Right kidney (tissue), 9 donors: ENCODE data around the gene ANKS6.

Source experiments
- DNase-seq: peaks from one replicate; pipeline ENCODE4 v3.0.0-alpha.2; 2016
- long read RNA-seq, 8 donors: transcript quantifications; one replicate each; lab custom pipeline, GENCODE V29; 2026

The ANKS6 gene
- long read RNA-seq, donor 1, full-length matches to known transcripts, result 4 of 4 reads
- long read RNA-seq, donor 1, partial matches to known transcripts, result 0 of 4 reads
- long read RNA-seq, donor 1, other reads (novel, unspliced or antisense), result 0 of 4 reads
- long read RNA-seq, donor 2, partial matches to known transcripts, result 5 of 5 reads
- long read RNA-seq, donor 2, other reads (novel, unspliced or antisense), result 0 of 5 reads
- long read RNA-seq, donor 3, full-length matches to known transcripts, result 2 of 2 reads
- long read RNA-seq, donor 3, partial matches to known transcripts, result 0 of 2 reads
- long read RNA-seq, donor 3, other reads (novel, unspliced or antisense), result 0 of 2 reads
- long read RNA-seq, donor 4, partial matches to known transcripts, result 0 of 1 reads
- long read RNA-seq, donor 4, other reads (novel, unspliced or antisense), result 0 of 1 reads
- long read RNA-seq, donor 5, full-length matches to known transcripts, result 2 of 10 reads
- long read RNA-seq, donor 5, partial matches to known transcripts, result 8 of 10 reads
- long read RNA-seq, donor 5, other reads (novel, unspliced or antisense), result 0 of 10 reads
- long read RNA-seq, donor 6, full-length matches to known transcripts, result 2 of 11 reads
- long read RNA-seq, donor 6, partial matches to known transcripts, result 9 of 11 reads
- long read RNA-seq, donor 6, other reads (novel, unspliced or antisense), result 0 of 11 reads
- long read RNA-seq, donor 7, partial matches to known transcripts, result 16 of 16 reads
- long read RNA-seq, donor 7, other reads (novel, unspliced or antisense), result 0 of 16 reads
- long read RNA-seq, donor 8, partial matches to known transcripts, result 11 of 11 reads
- long read RNA-seq, donor 8, other reads (novel, unspliced or antisense), result 0 of 11 reads

DNA sequence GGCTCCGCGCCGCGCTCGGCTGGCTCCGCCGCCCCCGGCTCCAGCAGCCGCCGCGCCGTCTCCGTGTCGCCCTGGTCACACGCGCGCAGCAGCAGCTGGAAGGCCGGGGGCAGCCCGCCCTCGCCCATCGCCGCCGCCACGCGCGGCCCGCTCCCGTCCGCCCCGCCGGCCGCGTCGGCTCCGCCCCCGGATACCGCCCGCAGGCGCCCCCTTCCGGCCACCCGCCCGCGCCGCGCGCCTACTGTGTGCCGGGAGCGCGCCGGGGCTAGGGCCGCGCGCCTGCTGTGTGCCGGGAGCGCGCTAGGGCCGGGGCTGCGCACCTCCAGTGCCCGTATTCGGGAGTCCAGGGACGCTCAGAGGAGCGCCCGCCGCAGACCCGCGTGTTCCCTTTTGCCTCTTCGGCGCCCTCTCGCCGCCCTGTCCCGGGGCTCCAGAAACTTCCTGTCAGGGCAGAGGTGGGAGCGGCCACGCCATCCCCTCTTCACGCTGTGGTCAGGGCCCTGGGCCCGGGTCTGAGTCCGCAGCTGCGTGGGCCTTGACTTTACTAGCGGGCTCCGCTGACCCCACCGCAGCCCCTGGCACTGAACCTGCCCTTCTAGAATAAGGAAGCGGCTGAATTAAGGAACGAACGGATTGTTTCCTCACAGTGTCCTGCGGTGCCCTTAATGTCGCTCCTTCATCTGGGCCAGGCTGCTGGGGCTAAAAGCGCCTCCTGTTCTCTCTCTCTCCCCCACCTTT is at the start of gene ANKS6:
TSS of gene ANKS6 (minus strand) at position 192 of the 738 bp plus-strand sequence. CDS start at position 128, 64 bp downstream.
- peak; percentile 84 for DNase-seq

DNA sequence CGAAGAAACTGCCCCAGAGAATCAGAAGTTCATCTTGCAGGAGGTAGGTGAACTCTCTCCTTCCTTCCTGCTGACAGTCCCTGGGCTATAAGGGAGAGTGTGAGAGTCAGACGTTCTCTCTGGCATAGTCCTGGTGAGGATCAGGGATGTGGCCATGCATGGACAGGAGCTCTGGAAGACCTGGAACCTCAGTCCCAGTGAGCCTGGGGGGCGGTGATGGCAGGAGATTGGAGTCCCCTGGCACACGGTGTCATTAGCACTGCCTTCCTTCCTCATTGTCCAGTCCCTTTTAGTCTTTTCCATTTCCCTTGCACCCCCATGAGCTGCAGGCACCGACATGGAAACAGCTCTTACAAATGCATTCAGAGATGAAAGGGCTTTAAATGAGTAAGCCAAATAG is 49.7 kb upstream of the ANKS6 start:
- DNase-seq, result no peak

DNA sequence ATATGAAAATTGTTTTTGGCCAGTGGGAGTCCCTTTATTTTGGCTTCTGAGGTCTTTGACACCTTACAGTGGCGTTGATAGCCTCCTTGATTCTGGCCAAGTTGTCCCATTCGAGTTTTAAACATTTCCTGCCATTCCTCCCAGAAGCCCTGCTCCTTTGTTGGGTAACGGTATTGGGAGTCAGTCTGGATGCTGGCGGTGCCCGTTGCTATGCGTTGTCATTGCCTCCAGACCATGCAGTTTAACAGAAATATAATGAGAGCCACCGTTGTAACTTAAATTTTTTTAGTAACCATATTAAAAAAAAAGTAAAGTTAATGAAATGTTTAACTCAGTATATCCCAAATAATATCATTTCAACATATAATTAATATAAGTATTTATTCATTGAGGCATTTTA is 46.2 kb upstream of the ANKS6 start:
- no peak for DNase-seq

DNA sequence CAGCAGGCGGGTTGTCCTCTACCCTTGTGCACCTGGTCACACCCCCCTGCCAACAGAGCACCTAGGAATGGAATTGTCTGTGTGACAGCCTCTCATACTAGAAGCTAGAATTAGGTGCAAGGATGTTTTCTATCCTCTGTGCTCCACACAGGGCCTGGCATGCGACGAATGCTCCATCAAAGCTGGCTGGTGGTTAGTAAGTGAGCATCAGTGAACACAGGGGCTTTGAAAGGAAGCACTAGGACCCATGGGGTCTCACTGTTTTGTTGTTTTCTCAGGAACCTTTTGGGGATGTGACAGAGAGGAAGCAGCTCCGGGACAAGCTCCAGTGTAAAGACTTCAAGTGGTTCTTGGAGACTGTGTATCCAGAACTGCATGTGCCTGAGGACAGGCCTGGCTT is 43.4 kb upstream of the ANKS6 start:
- no peak for DNase-seq

DNA sequence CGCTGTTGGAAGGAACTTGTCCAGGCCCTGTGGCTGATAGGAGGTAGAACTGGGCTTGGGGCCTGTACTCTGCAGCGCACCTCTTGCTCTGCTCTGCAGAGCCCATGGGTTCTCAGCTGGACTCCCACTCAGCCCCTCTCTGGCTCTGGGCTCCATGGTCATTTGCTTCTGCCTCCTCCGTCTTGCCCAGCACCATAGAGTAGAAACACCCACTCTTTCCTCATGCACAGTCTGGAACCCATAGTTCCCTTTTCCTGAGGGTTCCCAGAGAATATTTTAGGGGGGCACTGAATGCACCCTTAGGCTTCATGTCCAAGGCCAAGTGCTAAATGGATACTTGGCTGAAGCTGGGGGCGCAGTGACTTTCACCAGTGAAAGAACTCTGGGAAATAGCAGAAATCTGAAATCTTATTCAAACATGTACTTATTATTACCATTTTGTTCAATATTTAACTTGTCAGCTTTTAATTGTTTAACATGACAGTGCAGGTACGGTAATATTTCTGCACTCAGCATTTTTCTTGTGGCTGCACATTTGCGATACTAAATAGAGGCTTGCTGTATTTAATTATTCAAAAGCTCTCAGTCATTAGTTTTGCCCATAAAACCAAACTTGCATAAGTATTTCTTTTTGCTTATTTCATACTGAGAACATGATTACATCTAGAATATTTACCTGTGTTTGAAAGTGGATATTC is 42.7 kb upstream of the ANKS6 start:
- DNase-seq, result no peak

DNA sequence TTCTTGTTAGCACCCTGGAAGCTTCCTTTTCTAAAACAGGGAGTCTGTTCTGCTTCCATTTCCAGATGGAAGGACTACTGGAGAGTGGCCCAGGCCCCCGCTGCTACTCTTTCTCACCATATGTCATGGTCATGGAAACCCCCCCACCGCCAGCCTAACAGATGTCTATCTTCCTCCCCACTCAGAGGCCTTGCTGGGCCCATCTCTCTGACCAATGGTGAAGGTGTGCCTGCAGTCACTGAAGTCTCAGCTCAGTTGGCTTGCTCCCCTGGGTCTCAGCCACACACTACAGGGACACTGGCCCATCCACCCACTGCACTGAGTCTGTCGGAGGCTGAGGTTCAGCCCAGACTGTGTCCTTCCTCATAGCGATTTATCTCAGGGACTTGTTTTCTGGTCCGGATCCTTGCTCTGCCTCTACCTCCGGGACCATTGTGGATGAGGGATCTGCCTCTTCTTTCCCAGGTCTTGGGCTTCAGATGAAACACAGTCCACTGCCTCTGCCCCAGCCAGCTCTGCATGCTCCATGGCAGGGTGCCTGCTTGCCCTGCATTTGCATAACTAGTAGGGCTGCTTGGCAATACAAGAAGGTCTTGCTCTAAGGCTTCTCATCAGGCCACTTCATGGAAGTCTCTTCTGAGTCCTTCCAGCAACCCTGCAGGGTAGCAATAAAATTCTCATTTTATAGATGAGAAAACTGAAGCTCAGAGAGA is 42.0 kb upstream of the ANKS6 start:
- no peak for DNase-seq

DNA sequence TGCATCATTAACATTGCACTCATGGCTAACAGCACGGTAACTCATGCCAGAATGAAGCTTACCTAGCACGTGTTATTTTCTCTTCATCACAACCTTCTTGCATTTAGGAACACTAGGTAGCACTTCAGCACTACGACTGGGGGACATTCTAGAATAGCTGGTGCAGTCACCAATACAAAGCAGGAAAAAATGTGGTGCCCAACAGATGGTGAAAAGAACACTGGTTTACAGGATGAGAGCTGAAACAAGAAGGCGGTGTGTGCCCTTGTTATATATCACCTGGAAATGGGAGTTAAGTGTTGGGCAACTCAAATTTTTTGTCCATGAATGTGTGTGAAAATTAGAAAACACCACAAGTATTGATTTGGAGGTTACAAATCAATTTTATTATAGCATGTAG is 41.2 kb upstream of the ANKS6 start:
- no peak for DNase-seq

DNA sequence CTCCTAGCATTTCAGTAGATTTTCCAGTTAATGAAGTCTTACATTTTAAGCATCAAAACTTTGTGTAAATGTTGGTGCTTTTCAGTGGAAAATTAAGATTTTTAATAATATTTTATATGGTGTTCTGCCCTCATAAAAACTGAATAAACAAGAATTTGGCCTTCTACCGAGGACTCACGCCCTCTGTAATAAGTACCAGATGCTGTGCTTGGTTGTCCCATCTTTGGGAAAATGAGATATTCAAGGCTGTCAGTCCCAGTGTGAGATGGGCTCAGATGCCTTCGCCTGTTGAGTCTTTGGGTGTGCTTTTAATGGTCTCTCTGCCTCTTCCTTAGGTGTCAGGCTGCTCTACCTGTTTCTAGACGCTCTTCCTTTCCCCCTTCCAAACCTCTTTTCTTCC is 39.9 kb upstream of the ANKS6 start:
- no peak for DNase-seq

DNA sequence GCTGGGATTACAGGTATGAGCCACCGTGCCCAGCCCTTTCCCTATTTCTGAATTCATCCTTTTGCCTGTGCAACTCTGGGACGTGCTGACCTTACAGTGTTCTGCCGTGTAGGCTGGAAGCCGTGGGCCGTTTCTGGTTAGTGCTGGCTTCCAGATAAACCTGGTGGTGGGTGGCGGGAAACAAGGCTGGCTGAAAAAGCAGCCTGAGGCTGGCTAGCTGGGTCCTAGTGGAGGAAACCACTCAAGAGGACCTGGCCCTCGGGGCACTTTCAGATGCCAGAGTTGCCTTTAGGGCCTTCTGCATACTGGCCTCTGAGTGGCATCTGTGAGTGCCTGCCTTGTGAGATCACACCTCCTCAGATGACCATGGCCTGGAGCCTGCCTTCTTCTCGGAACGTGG is 38.0 kb upstream of the ANKS6 start:
- DNase-seq, result no peak

DNA sequence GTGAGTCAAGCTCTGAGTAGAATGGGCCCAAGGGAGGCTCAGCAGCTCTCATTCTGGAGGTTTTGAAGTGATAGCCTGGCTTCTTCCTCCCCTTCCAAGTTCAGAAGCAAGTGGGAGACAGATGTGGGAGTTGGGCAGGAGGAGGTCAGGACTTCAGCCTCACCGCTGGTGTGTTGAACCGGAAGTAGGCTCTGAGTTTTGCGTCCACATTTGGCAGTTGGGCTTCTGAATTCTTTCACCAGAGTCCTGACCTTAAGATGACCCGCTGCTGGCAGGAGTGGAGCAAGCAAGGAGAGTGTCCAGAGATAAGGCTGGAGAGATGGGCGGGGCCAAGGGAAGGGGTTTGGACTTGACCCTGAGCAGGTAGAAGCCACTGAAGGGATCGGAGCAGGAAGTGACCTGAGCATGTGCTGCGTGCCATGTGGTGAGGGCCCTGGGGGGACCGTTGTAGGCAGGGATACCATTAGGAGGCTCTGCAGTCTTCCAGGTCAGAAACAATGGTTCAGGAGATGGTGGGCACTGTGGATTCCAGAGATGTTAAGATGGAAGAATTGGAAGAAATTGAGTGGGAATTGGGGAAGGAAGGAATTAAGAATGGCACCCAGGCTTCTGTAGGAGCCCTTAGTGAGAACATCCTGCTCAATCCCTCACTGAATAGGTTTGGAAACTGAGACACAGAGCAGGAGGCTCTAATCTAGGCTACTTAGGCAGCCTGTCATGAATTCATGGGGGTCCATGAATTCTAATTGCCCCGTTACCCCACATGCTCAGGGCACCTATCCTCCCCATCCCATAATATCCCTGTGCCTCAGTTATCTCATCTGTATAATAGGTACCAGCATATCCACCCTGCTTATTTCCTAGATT is 37.0 kb upstream of the ANKS6 start:
- no peak for DNase-seq

DNA sequence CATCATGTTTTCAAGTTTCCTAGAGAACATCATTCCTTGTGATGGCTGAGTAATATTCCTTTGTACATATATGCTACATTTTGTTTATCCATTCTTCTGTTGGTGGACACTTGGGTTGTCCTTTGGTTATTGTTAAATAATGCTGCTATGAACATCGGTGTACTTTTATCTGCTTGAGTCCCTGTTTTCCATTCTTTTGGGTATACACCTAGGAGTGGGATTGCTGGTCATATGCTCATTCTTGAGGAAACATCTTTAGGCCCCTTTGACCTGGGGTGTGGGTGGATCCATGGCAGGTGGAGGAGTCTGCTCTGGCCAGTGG is 36.4 kb upstream of the ANKS6 start:
- no peak for DNase-seq

DNA sequence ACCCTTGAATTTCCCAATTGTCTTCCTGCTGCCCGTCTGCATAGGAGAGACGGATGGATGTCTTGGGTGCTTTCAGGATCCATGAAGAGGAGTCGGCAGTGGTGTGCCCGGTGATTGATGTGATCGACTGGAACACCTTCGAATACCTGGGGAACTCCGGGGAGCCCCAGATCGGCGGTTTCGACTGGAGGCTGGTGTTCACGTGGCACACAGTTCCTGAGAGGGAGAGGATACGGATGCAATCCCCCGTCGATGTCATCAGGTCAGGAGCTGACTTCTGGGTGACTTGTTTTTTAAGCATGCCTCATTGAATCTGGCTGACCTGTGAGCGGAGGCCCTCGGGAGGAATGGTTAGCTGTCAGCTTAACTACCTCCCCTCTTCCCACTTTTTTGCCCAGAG is 35.3 kb upstream of the ANKS6 start:
- peak; percentile 8 for DNase-seq

DNA sequence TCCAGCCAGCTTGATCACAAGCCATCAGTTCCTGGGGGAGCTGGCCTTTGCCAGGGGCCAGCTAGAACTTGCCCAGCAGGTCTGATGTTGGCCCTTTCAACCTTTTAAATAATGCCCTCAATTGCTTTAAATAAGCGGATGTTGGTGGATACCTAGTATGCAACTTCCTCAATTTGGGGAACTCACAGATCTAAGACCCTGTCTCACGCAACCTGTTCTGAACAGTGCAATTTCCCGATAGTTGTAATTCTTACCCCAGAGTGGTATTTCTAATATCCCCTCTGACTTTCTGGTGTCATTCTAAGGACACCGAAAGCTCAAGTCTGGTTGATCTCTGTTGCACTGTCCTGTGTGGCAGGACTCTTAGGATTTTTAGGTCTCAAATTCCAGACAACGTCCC is 34.2 kb upstream of the ANKS6 start:
- DNase-seq, result no peak

DNA sequence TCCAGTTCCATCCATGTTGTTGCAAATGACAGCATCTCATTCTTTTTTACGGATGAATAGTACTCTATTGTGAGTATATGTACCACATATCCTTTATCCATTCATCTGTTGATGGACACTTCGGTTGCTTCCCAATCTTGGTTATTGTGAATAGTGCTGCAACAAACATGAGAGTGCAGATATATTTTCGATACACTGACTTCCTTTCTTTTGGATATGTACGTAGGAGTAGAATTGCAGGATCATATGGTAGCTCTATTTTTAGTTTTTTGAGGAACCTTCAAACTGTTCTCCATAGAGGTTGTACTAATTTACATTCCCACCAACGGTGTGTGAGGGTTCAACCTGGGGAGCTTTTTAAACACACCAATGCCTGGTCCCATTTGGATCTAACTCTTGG is 33.4 kb upstream of the ANKS6 start:
- no peak for DNase-seq

DNA sequence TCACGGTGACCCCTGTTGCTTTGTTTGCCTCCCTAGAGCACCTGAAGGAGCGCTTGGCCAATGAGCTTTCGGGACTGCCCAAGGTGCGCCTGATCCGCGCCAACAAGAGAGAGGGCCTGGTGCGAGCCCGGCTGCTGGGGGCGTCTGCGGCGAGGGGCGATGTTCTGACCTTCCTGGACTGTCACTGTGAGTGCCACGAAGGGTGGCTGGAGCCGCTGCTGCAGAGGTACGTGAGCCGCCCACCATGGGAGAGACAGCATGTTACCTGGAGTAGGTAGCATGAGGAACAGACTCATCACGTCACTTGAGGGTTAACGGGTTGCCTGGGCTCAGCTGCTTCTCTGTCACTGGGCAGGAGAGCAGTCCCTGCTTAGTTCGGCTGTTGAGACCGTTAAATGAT is 30.4 kb upstream of the ANKS6 start:
- DNase-seq, result no peak

DNA sequence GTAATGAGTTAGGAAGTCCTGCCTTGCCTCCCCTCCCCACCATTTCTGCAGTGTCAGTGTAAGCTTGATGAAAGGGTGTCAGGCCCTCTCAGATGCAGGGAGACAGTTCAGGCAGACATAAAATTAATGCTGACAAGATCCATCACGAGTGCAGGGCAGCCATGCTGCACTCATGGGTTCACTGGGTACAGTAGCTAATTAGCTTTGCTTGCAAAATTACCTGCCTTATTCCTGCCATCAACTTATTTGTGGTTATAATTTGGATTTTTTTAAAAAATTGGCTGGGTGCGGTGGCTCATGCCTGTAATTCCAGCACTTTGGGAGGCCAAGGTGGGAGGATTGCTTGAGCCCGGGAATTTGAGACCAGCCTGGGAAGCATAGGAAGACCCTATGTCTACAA is 29.1 kb upstream of the ANKS6 start:
- DNase-seq, result no peak

DNA sequence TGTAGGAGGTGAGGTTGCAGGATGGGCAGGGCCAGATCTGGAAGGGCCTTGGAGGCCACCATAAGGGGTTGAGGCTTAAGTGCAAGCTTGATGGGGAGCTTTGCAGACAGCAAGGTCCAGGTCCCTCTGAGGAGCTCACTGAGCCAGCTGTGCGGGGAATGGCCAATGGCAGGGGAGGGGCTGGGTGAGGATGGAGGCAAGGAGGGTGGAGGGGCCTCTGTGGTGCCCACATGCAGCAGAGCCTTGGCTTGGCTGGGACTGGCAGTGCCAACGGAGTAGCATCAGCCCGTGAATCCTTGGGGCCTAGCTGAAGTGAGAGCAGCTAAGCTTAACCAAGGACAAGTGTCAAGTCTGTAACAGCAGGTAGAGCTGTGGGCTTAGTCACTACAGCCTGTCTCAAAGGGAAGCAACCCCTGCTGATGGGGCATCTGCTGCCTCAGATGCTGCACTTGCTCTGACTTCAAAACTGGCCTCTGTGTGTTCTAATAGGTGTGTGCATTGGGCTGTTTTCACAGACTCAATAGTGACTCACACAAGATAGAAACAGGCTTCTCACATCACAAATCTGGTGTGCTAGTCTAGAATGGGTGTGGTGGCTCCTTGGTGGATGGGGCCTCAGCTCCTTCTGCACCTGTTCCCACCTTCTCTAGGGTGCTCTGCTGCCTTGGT is 27.4 kb upstream of the ANKS6 start:
- DNase-seq, result no peak

DNA sequence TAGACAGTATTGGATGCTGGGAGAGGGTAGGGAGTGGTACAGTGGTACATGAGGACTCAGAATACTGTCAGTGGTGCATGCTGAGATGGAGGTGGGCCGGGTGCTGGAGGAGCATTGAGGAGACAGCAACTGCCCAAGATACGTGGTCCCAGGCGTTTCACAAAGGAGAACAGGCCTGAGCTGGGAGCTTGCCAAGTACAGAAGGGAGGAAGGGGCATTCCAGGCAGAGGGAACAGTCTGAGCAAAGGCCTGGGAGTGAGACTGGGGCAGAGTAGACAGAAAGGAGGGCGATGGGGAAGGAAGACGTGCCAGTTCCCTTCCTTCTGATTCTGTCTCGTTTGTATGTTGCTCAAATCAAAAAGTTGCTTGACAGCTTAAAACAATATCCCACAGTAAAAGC is 26.3 kb upstream of the ANKS6 start:
- no peak for DNase-seq

DNA sequence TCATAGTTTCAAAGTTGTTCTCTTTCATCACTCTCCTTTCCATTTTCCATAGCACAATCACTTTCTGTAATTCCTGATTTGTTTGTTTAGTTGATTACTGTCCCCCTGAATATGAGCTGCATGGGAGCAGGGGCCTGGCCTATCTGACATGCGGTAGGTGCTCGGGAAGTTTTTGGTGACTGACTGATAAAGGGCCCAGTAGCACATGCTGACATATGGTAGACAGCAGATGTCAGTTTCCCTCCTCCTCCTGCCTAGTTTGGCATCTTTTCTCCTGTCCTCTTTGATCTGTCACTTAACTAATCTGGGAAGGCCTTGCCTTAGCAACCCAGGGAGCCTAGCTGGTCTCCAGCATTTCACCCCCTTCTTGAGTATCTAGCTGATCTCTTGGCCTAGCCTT is 25.5 kb upstream of the ANKS6 start:
- DNase-seq, result no peak

DNA sequence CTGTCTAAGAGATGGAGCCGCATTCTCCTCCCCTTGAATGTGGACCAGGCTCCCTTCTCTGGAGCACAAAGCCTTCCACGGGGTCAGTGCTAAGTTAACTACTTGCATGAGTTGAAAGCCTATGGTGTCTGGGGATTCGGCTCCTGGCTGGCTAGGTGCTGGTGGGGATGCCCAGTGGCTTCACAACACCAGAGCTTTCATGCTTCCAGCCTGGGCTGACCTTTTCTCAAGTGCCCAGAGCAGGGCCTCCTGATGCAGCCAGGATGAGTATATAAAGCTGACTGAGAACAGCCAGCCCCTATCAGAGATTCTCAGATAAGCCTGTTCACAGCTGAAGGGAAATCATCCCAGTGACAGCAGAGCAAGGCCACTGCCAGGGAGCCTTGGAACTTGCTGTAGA is 22.9 kb upstream of the ANKS6 start:
- DNase-seq, result no peak
